Pancreas (tissue), 10 donors: ENCODE measurements around the gene VLDLR. TPM values are rescaled to one million over a fixed set of nuclear protein-coding genes. Genes with fewer than 3 reads are reported as not detected.

Source experiments
- ATAC-seq, 4 donors: fragments of 200-7000 bp; cut with Tn5 transposase; one replicate each; pipeline versions ENCODE4 v1.8.0 to v1.9.1; 2020; ENCODE audit warnings: mild to moderate bottlenecking in 4 of 4, moderate library complexity in 4 of 4
- DNase-seq, 6 donors: peaks; one replicate each; pipeline ENCODE4 v3.0.0-alpha.2; 2020
- FAIRE-seq: peaks from 2 replicates; lab custom pipeline; 2012; peaks lifted over from hg19 to GRCh38; lab: Jason Lieb, UNC
- H3K27ac ChIP-seq, 4 donors: fragments of 200-600 bp; sonication (generic); 1 replicate in 3 of 4; 2 replicates in 1 of 4; pipeline versions ENCODE4 v1.5.0 to v1.8.0; 2020
- H3K27me3 ChIP-seq, 4 donors: fragments of 200-600 bp; one replicate each; pipeline ENCODE4 v1.8.0; 2021
- H3K36me3 ChIP-seq, 3 donors: fragments of 200-600 bp; sonication (generic) in 1 of 3; one replicate each; pipeline versions ENCODE4 v1.5.0 to v1.8.0; 2020 to 2021
- H3K4me1 ChIP-seq, 3 donors: fragments of 200-600 bp; one replicate each; pipeline ENCODE4 v1.8.0; 2021
- H3K4me3 ChIP-seq, 4 donors: fragments of 200-600 bp; sonication (generic) in 2 of 4; one replicate each; pipeline versions ENCODE4 v1.5.0 to v1.8.0; 2020 to 2021
- H3K9me3 ChIP-seq, 4 donors: fragments of 200-600 bp; one replicate each; pipeline ENCODE4 v1.8.0; 2021
- CTCF ChIP-seq, 4 donors: fragments of 200-600 bp; sonication (generic) in 3 of 4; IDR thresholded peaks; one replicate each; pipeline versions ENCODE4 v1.5.0 to v1.8.0; 2021; ENCODE audit warnings: antibody characterized with exemption in 4 of 4
- WGBS, 2 donors: extraction: QIAGEN DNeasy Blood & Tissue Kit; methylation state at CpG; one replicate each; pipeline ENCODE4 v1.1.7; 2013; 5-methylcytosine and 5-hydroxymethylcytosine counted together
- intact Hi-C, 3 donors: fragments of 100-400 bp; cut with DNase I; formaldehyde crosslinking; loops; one replicate each; pipeline versions ENCODE4 v1.11.1 to v1.14.2; 2022
- polyA plus RNA-seq, 2 donors: library from polyadenylated mRNA; stranded (reverse); fragments of 200-250 nt; gene quantifications; one replicate each; pipeline ENCODE4 v1.2.3, GENCODE V29; 2013
- total RNA-seq, 6 donors: library from RNA; stranded (reverse); fragmentation: NEBNext Ultra II Directional in 4 of 6; extraction: Animal tissue kit (Norgen Biotek cat#: 25700) in 4 of 6; gene quantifications; one replicate each; pipeline versions ENCODE4 v1.2.1 to v1.2.4, GENCODE V29; 2021 to 2023
- donor health status: healthy with polysubstance abuse.
- donor health status: DM: no; HTN: no; CAD: no; lungs with moderate emphysema.
- donor health status: DM: no; HTN: no; CAD: no.
- donor health status: control.
- donor health status: control.
- donor health status: Bipolar disorder and iron deficiency.
- donor health status: DM: yes; HTN: yes; CAD: no.
- donor health status: DM: no; HTN: no; CAD: no.
- donor health status: DM: no; HTN: no; CAD: no.
- donor health status: DM: yes; HTN: yes; CAD: no.

VLDLR gene
- total and polyA plus RNA-seq, 8 donors, result 7.4 to 34.8 (median 24.0) TPM

- WGBS, 2 donors, result 34 to 52% methylated on average over 8 of the region's 8 CpGs
- H3K27me3 ChIP-seq, result no peaks in the 10 kb centered on the region
- H3K9me3 ChIP-seq, result no peaks in the 10 kb centered on the region
- peaks cover 28 to 43% (median 31%) of the 10 kb centered on the region in 3 donors for H3K4me1 ChIP-seq
- H3K4me3 ChIP-seq, result peak overlapping the region in 1 of 4 donors; percentile 14
- peaks cover 5 to 48% (median 13%) of the 10 kb centered on the region in 3 donors for H3K36me3 ChIP-seq
- ATAC-seq (peak; percentile 89 to 95 (median 94)), FAIRE-seq (no peak), DNase-seq (peak; percentile 58 to 90 (median 83))
- intact Hi-C loops, result no loop called here
- H3K27ac ChIP-seq, result peak overlapping the region; percentile 47 to 80 (median 60)
- no peak for TF ChIP-seq CTCF (IDR thresholded peaks at IDR 0.05)
These were observed 19.4 kb downstream of the VLDLR start for GRCh38 chr9:2641033-2641432.

- Histone ChIP-seq H3K9me3 (no peaks in the 10 kb centered on the region), H3K27ac (peak overlapping the region; percentile 1 to 80 (median 60)), H3K27me3 (no peaks in the 10 kb centered on the region), H3K4me1 (peaks cover 28 to 43% (median 31%) of the 10 kb centered on the region in 3 donors), H3K36me3 (peaks cover 5 to 52% (median 20%) of the 10 kb centered on the region in 3 donors), H3K4me3 (peak overlapping the region in 1 of 4 donors; percentile 14)
- no peak for TF ChIP-seq CTCF (IDR thresholded peaks at IDR 0.05)
- DNase-seq, result peak in 3 of 6 donors; percentile 20 to 33 (median 25)
- FAIRE-seq, result no peak
- WGBS, 2 donors, result 41 to 50% methylated on average over 1 of the region's 1 CpG
- intact Hi-C loops, result no loop called here
- ATAC-seq, result peak; percentile 39 to 57 (median 47)
These were observed 20.5 kb downstream of the VLDLR start for GRCh38 chr9:2642068-2642467.

GRCh38 chr9:2645569-2645968 lies 24.0 kb downstream of the VLDLR start:
- ATAC-seq (no peak), DNase-seq (no peak), FAIRE-seq (no peak)
- WGBS, 2 donors, result 87 to 89% methylated on average over 4 of the region's 4 CpGs
- H3K9me3 ChIP-seq, result no peaks in the 10 kb centered on the region
- H3K36me3 ChIP-seq, result peaks cover 5 to 88% (median 46%) of the 10 kb centered on the region in 3 donors
- no peak overlapping the region for H3K4me3 ChIP-seq
- peaks cover 7 to 22% (median 16%) of the 10 kb centered on the region in 3 donors for H3K4me1 ChIP-seq
- no peak overlapping the region for H3K27ac ChIP-seq
- H3K27me3 ChIP-seq, result no peaks in the 10 kb centered on the region
- intact Hi-C loops, result no loop called here
- no peak for TF ChIP-seq CTCF (IDR thresholded peaks at IDR 0.05)

GRCh38 chr9:2655411-2655901 lies 33.9 kb downstream of the VLDLR start:
- WGBS, 2 donors, result 74 to 86% methylated on average over 3 of the region's 3 CpGs
- no peak for TF ChIP-seq CTCF (IDR thresholded peaks at IDR 0.05)
- intact Hi-C loops, result no loop called here
- Histone ChIP-seq H3K9me3 (no peaks in the 10 kb centered on the region), H3K4me1 (peaks cover 0 to 4% (median 0%) of the 10 kb centered on the region in 3 donors), H3K27ac (no peak overlapping the region), H3K27me3 (no peaks in the 10 kb centered on the region), H3K4me3 (no peak overlapping the region), H3K36me3 (peaks cover 10 to 44% (median 32%) of the 10 kb centered on the region in 3 donors)
- FAIRE-seq (no peak), ATAC-seq (peak in 2 of 4 donors; percentile 54 to 61), DNase-seq (no peak)

- no peaks in the 10 kb centered on the region for H3K9me3 ChIP-seq
- 81 to 86% methylated on average over 9 of the region's 9 CpGs for WGBS, 2 donors
- no peak for DNase-seq
- H3K4me1 ChIP-seq, result peaks cover 0 to 4% (median 0%) of the 10 kb centered on the region in 3 donors
- H3K36me3 ChIP-seq, result peaks cover 10 to 25% (median 17%) of the 10 kb centered on the region in 3 donors
- no peaks in the 10 kb centered on the region for H3K27me3 ChIP-seq
- intact Hi-C loops, result no loop called here
- no peak for FAIRE-seq
- no peak overlapping the region for H3K4me3 ChIP-seq
- no peak for TF ChIP-seq CTCF (IDR thresholded peaks at IDR 0.05)
- no peak overlapping the region for H3K27ac ChIP-seq
- peak in 1 of 4 donors; percentile 19 for ATAC-seq
These were observed 35.8 kb downstream of the VLDLR start for GRCh38 chr9:2657427-2657826.
